Glutamatergic neuron (in vitro differentiated cells): ENCODE data around the gene PKDREJ. TPM values are rescaled to one million over a fixed set of nuclear protein-coding genes. Genes with fewer than 3 reads are reported as not detected.

Experiments
- DNase-seq: peaks from one replicate; pipeline ENCODE4 v3.0.0; 2022
- H3K27ac Mint-ChIP-seq: one replicate; pipeline ENCODE4 v1.8.0; 2020; ENCODE audit warnings: mild to moderate bottlenecking, mixed read lengths, inconsistent platforms; ENCODE audit not compliant: unreplicated experiment
- H3K27me3 Mint-ChIP-seq: one replicate; pipeline ENCODE4 v1.8.0; 2020; ENCODE audit warnings: mild to moderate bottlenecking, moderate library complexity, mixed read lengths, inconsistent platforms; ENCODE audit not compliant: unreplicated experiment
- H3K36me3 Mint-ChIP-seq: one replicate; pipeline ENCODE4 v1.8.0; 2020; ENCODE audit warnings: mild to moderate bottlenecking, mixed read lengths, inconsistent platforms; ENCODE audit not compliant: unreplicated experiment
- H3K4me1 Mint-ChIP-seq: one replicate; pipeline ENCODE4 v1.8.0; 2020; ENCODE audit warnings: mild to moderate bottlenecking, low read depth, mixed read lengths, inconsistent platforms; ENCODE audit not compliant: unreplicated experiment
- H3K4me3 Mint-ChIP-seq: one replicate; pipeline ENCODE4 v1.8.0; 2020; ENCODE audit warnings: mild to moderate bottlenecking, mixed read lengths, inconsistent platforms; ENCODE audit not compliant: unreplicated experiment
- H3K9me3 Mint-ChIP-seq: one replicate; pipeline ENCODE4 v1.8.0; 2020; ENCODE audit warnings: mild to moderate bottlenecking, moderate library complexity, mixed read lengths, inconsistent platforms; ENCODE audit not compliant: unreplicated experiment
- total RNA-seq: library from RNA; stranded (reverse); fragmentation: NEBNext Ultra II Directional; extraction: Animal tissue kit (Norgen Biotek cat#: 25700); gene quantifications from one replicate; pipeline ENCODE4 v1.2.1, GENCODE V29; 2021; ENCODE audit not compliant: unreplicated experiment
- TF ChIP-seq, protein P1 (sequence below): fragments of 200-600 bp; sonication (generic); IDR thresholded peaks from one replicate; pipeline ENCODE4 v1.5.0; 2021; ENCODE audit not compliant: partially characterized antibody, unreplicated experiment

The PKDREJ gene
- total RNA-seq, 1 donor from 2014 or later, result not detected

- H3K36me3 Mint-ChIP-seq, result peaks cover 17% of the 10 kb centered on the region
- TF ChIP-seq, protein P1, sequence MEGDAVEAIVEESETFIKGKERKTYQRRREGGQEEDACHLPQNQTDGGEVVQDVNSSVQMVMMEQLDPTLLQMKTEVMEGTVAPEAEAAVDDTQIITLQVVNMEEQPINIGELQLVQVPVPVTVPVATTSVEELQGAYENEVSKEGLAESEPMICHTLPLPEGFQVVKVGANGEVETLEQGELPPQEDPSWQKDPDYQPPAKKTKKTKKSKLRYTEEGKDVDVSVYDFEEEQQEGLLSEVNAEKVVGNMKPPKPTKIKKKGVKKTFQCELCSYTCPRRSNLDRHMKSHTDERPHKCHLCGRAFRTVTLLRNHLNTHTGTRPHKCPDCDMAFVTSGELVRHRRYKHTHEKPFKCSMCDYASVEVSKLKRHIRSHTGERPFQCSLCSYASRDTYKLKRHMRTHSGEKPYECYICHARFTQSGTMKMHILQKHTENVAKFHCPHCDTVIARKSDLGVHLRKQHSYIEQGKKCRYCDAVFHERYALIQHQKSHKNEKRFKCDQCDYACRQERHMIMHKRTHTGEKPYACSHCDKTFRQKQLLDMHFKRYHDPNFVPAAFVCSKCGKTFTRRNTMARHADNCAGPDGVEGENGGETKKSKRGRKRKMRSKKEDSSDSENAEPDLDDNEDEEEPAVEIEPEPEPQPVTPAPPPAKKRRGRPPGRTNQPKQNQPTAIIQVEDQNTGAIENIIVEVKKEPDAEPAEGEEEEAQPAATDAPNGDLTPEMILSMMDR, result no peak
Observed at GRCh38 chr22:46214149-46214548, 49.0 kb downstream of the PKDREJ start.

DNA sequence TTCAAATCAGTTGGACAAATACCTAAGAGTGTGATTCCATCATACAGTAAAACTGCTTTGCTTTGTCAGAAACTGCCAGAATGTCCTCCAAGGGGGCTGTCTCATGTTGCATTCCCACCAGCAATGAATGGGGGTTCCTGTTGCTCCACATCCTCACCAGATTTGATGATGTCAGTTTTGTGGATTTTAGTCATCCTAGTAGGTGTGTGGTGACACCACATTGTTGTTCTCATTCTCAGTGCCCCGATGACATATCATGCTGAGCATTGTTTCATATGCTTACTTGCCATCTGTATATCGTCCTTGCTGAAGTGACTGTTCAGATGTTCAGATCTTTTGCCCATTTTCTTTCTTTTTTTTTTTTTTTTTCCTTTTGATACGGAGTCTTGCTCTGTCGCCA, 50.1 kb downstream of the PKDREJ start:
- Mint-ChIP-seq H3K4me3 (no peak overlapping the region), H3K27me3 (peaks cover 3% of the 10 kb centered on the region), H3K4me1 (no peaks in the 10 kb centered on the region), H3K9me3 (peaks cover 4% of the 10 kb centered on the region), H3K36me3 (peaks cover 25% of the 10 kb centered on the region), H3K27ac (no peak overlapping the region)
- DNase-seq, result no peak
- TF ChIP-seq, protein P1, result no peak

More at GRCh38 chr22:46214149-46214548, 49.0 kb downstream of the PKDREJ start:
- Mint-ChIP-seq H3K27ac (no peak overlapping the region), H3K4me3 (no peak overlapping the region), H3K9me3 (peaks cover 4% of the 10 kb centered on the region), H3K4me1 (no peaks in the 10 kb centered on the region), H3K27me3 (peaks cover 3% of the 10 kb centered on the region)
- DNase-seq, result no peak

GRCh38 chr22:46212195-46212594, 50.9 kb downstream of the PKDREJ start:
- Mint-ChIP-seq H3K27ac (no peak overlapping the region), H3K4me1 (no peaks in the 10 kb centered on the region), H3K9me3 (peaks cover 4% of the 10 kb centered on the region), H3K36me3 (peaks cover 25% of the 10 kb centered on the region), H3K27me3 (peaks cover 3% of the 10 kb centered on the region), H3K4me3 (no peak overlapping the region)
- DNase-seq, result no peak
- TF ChIP-seq, protein P1, result no peak

DNA sequence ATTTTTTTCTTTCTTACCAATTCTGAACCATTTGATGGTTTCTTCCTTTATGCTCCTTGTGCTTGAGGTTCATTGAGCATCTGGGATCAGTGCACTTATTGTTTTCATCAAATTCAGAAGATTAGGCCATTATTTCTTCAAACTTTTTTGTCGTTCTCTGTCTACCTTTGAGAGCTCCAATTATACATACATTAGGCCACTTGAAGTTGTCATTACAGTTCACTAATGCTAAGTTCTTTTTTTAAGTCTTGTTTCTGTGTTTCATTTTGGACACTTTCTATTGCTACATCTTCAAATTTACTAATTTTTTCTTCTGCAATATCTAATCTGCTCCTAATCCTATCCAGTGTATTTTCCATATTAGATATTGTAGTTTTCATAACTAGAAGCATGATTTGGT, 53.9 kb downstream of the PKDREJ start:
- no peak overlapping the region for H3K27ac Mint-ChIP-seq
- TF ChIP-seq, protein P1, result no peak
- H3K4me1 Mint-ChIP-seq, result no peaks in the 10 kb centered on the region
- peaks cover 24% of the 10 kb centered on the region for H3K36me3 Mint-ChIP-seq
- peaks cover 3% of the 10 kb centered on the region for H3K9me3 Mint-ChIP-seq
- no peaks in the 10 kb centered on the region for H3K27me3 Mint-ChIP-seq
- H3K4me3 Mint-ChIP-seq, result no peak overlapping the region
- DNase-seq, result no peak

Other genes starting within 250 kb of the PKDREJ start
- gene PPARA, start 112.8 kb downstream of the PKDREJ start, total RNA-seq, result 1.8 TPM
- 6.9 TPM for gene CDPF1, start 13.1 kb downstream of the PKDREJ start, total RNA-seq
- 12.5 TPM for gene TTC38, start 4.7 kb upstream of the PKDREJ start, total RNA-seq
- gene GTSE1, start 33.5 kb upstream of the PKDREJ start, total RNA-seq, result 7.5 TPM
- gene TRMU, start 72.4 kb upstream of the PKDREJ start, total RNA-seq, result 60.8 TPM